Measurements from ENCODE around the gene PLD1. TPM values are rescaled to one million over a fixed set of nuclear protein-coding genes. Genes with fewer than 3 reads are reported as not detected.

PLD1 gene
- total and polyA plus RNA-seq, 9 donors = 24.6 to 125 (median 52.1) TPM

- intact Hi-C loops (cut with DNase I) = no loop called here
- no peaks in the 10 kb centered on the region for H3K9me3 ChIP-seq
- H3K36me3 ChIP-seq = no peaks in the 10 kb centered on the region
Measured at GRCh38 chr3:171727288-171727687, 83.0 kb downstream of the PLD1 start.

GRCh38 chr3:171718493-171719185, 91.6 kb downstream of the PLD1 start:
- DNase-seq = no peak
- Histone ChIP-seq H3K36me3 (no peaks in the 10 kb centered on the region), H3K4me3 (no peak overlapping the region), H3K9me3 (no peaks in the 10 kb centered on the region), H3K27me3 (no peaks in the 10 kb centered on the region), H3K4me1 (ENCODE audit: insufficient read depth) (no peaks in the 10 kb centered on the region), H3K27ac (no peak overlapping the region)
- whole genome bisulfite sequencing, 3 donors = 79 to 96% (median 91%) methylated on average over 4 of the region's 4 CpGs
- intact Hi-C loops (cut with DNase I) = no loop called here
- TF ChIP-seq CTCF (IDR thresholded peaks at IDR 0.05) = no peak
- no peak for TF ChIP-seq EP300 (IDR thresholded peaks at IDR 0.05)
- no peak for TF ChIP-seq POLR2A (IDR thresholded peaks at IDR 0.05)

More at GRCh38 chr3:171727288-171727687, 83.0 kb downstream of the PLD1 start:
- H3K4me1 ChIP-seq (ENCODE audit: insufficient read depth) = no peaks in the 10 kb centered on the region
- no peaks in the 10 kb centered on the region for H3K27me3 ChIP-seq
- no peak for TF ChIP-seq EP300 (IDR thresholded peaks at IDR 0.05)
- TF ChIP-seq CTCF (IDR thresholded peaks at IDR 0.05) = no peak
- TF ChIP-seq POLR2A (IDR thresholded peaks at IDR 0.05) = no peak
- no peak overlapping the region for H3K27ac ChIP-seq
- DNase-seq = no peak
- no peak overlapping the region for H3K4me3 ChIP-seq
- WGBS, 3 donors = 83 to 87% (median 86%) methylated on average over 3 of the region's 3 CpGs

GRCh38 chr3:171715155-171715554, 95.1 kb downstream of the PLD1 start:
- Histone ChIP-seq H3K4me1 (ENCODE audit: insufficient read depth) (peaks cover 2% of the 10 kb centered on the region), H3K4me3 (no peak overlapping the region), H3K36me3 (no peaks in the 10 kb centered on the region), H3K27ac (no peak overlapping the region), H3K9me3 (no peaks in the 10 kb centered on the region), H3K27me3 (no peaks in the 10 kb centered on the region)
- TF ChIP-seq EP300 (IDR thresholded peaks at IDR 0.05) (no peak), CTCF (IDR thresholded peaks at IDR 0.05) (no peak), POLR2A (IDR thresholded peaks at IDR 0.05) (no peak)
- DNase-seq = no peak
- 97 to 99% (median 98%) methylated on average over 2 of the region's 2 CpGs for WGBS, 3 donors
- intact Hi-C loops (cut with DNase I) = no loop called here

GRCh38 chr3:171712171-171712938, 97.9 kb downstream of the PLD1 start:
- H3K27ac ChIP-seq = no peak overlapping the region
- peaks cover 2% of the 10 kb centered on the region for H3K4me1 ChIP-seq (ENCODE audit: insufficient read depth)
- DNase-seq = no peak
- 67 to 72% (median 70%) methylated on average over 8 of the region's 8 CpGs for WGBS, 3 donors
- no peak overlapping the region for H3K4me3 ChIP-seq
- intact Hi-C loops (cut with DNase I) = no loop called here
- H3K27me3 ChIP-seq = no peaks in the 10 kb centered on the region
- no peaks in the 10 kb centered on the region for H3K36me3 ChIP-seq
- TF ChIP-seq CTCF (IDR thresholded peaks at IDR 0.05) = no peak
- no peak for TF ChIP-seq POLR2A (IDR thresholded peaks at IDR 0.05)
- TF ChIP-seq EP300 (IDR thresholded peaks at IDR 0.05) = no peak
- no peaks in the 10 kb centered on the region for H3K9me3 ChIP-seq
